ENCODE measurements around the gene TMEM62.
A peak's percentile ranks its signal among the peaks of the same experiment; 100 is the strongest.
"Not testable (repeated sequence)": the region's sequence is repeated elsewhere in the genome, so short reads cannot be mapped to it uniquely, and the experiment has no call there.

TMEM62 gene

GRCh38 chr15:43125100-43125661, 8.2 kb upstream of the TMEM62 start:
- DNase-seq: no peak

GRCh38 chr15:43126356-43126755, 7.0 kb upstream of the TMEM62 start:
- DNase-seq: no peak

GRCh38 chr15:43127752-43128151, 5.6 kb upstream of the TMEM62 start:
- no peak for DNase-seq

- DNase-seq: not testable (repeated sequence)
These were observed 5.0 kb upstream of the TMEM62 start for GRCh38 chr15:43128174-43128979.

- DNase-seq: no peak
These were observed 4.4 kb upstream of the TMEM62 start for GRCh38 chr15:43128980-43129335.

GRCh38 chr15:43132830-43133429, 456 bp upstream of the TMEM62 start:
- DNase-seq: no peak

GRCh38 chr15:43134157-43134635, 810 bp downstream of the TMEM62 start:
- no peak for DNase-seq

GRCh38 chr15:43135351-43135750, 2.0 kb downstream of the TMEM62 start:
- DNase-seq: peak in 1 of 2 experiments; percentile 34

GRCh38 chr15:43143203-43143941, 10.0 kb downstream of the TMEM62 start:
- DNase-seq: no peak

- no peak for DNase-seq
These were observed 11.1 kb downstream of the TMEM62 start for GRCh38 chr15:43144512-43144911.

GRCh38 chr15:43146184-43146583, 12.8 kb downstream of the TMEM62 start:
- DNase-seq: no peak

- no peak for DNase-seq
These were observed 17.0 kb downstream of the TMEM62 start for GRCh38 chr15:43150191-43150929.

GRCh38 chr15:43151688-43152087, 18.3 kb downstream of the TMEM62 start:
- DNase-seq: no peak

GRCh38 chr15:43153269-43153668, 19.9 kb downstream of the TMEM62 start:
- DNase-seq: no peak

- DNase-seq: no peak
These were observed 32.5 kb downstream of the TMEM62 start for GRCh38 chr15:43165801-43166325.

- DNase-seq: not testable (repeated sequence)
These were observed 33.9 kb downstream of the TMEM62 start for GRCh38 chr15:43167261-43167660.

- DNase-seq: peak in 1 of 2 experiments; percentile 9
These were observed 35.1 kb downstream of the TMEM62 start for GRCh38 chr15:43168192-43169107.

GRCh38 chr15:43169888-43170287, 36.5 kb downstream of the TMEM62 start:
- DNase-seq: no peak

- not testable (repeated sequence) for DNase-seq
These were observed 42.4 kb downstream of the TMEM62 start for GRCh38 chr15:43175656-43176309.

GRCh38 chr15:43177147-43177546, 43.8 kb downstream of the TMEM62 start:
- not testable (repeated sequence) for DNase-seq

- DNase-seq: no peak
These were observed 49.9 kb downstream of the TMEM62 start for GRCh38 chr15:43183270-43183669.

Data from cerebellar nuclear complex (tissue), 1 donor.